Astrocyte (in vitro differentiated cells and primary cell): Measurements from ENCODE around the gene CASKIN1.

Source experiments
- EZH2 ChIP-seq: IDR thresholded peaks from 2 replicates; pipeline ENCODE4 v1.6.1; 2012; ENCODE audit warnings: mild to moderate bottlenecking, low read length, inconsistent platforms; ENCODE audit not compliant: insufficient read depth
- TF ChIP-seq, protein P1 (sequence below): IDR thresholded peaks from 2 replicates; pipeline ENCODE4 v1.5.1; 2011; ENCODE audit warnings: low read depth, mild to moderate bottlenecking, inconsistent platforms, low read length, moderate library complexity; ENCODE audit not compliant: insufficient read depth

DNA sequence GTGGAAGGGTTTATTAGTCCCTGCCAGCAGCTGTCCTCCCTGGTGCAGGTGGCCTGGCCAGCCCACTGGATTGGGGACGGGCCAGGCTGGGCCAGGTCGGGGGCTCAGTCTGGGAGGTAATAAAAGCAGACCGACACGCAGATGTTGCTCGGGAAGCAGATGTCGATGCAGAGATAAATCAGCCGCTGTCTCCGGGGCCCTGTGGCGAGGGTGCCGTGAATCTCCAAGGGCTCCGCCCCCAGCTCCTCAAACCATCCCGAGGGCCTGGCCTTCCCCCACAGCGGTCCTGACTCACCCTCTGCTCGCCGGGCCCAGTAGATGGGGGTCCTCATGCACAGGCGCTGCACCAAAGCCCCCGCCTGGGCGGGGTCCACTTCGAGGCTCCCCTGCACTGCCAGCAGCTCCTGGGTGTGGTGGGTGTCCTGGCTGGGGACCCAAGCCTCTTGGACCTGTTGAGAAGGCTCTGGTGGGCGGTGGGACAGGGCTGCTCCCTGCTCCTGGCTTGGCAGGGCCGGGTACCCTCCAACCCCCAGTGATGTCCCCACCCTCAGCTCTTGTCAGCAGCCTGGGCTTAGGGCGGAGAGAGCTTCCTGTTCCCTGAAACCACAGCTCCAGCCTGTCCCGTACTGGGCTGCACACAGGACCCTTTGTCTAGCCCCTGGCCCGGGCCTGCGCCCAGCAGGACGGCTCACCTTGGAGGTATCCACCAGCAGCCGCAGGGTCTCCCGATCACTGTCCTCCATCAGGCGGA, 13.0 kb upstream of the CASKIN1 start:
- TF ChIP-seq, protein P1, sequence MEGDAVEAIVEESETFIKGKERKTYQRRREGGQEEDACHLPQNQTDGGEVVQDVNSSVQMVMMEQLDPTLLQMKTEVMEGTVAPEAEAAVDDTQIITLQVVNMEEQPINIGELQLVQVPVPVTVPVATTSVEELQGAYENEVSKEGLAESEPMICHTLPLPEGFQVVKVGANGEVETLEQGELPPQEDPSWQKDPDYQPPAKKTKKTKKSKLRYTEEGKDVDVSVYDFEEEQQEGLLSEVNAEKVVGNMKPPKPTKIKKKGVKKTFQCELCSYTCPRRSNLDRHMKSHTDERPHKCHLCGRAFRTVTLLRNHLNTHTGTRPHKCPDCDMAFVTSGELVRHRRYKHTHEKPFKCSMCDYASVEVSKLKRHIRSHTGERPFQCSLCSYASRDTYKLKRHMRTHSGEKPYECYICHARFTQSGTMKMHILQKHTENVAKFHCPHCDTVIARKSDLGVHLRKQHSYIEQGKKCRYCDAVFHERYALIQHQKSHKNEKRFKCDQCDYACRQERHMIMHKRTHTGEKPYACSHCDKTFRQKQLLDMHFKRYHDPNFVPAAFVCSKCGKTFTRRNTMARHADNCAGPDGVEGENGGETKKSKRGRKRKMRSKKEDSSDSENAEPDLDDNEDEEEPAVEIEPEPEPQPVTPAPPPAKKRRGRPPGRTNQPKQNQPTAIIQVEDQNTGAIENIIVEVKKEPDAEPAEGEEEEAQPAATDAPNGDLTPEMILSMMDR = no peak
- no peak for TF ChIP-seq EZH2
